Thoracic aorta (tissue), 2 donors: ENCODE measurements around the gene MYOM3. TPM values are rescaled to one million over a fixed set of nuclear protein-coding genes. Genes with fewer than 3 reads are reported as not detected.

Experiments used
- ATAC-seq: fragments of 150-250 bp; one replicate; pipeline ENCODE4 v1.8.0; 2017; ENCODE audit warnings: low read depth; ENCODE audit not compliant: insufficient number of reproducible peaks, low FRiP score
- DNase-seq: peaks from one replicate; pipeline ENCODE4 v3.0.0-alpha.2; 2020; ENCODE audit warnings: low spot score
- H3K27ac ChIP-seq, 2 donors: fragments of 200-600 bp; sonication (generic); 1 replicate in 1 of 2; 2 replicates in 1 of 2; pipeline ENCODE4 v1.5.1; 2016; ENCODE audit warnings: mild to moderate bottlenecking in 2 of 2, moderate library complexity in 2 of 2
- H3K27me3 ChIP-seq: fragments of 200-600 bp; sonication (generic); replicated peaks from 2 replicates; pipeline ENCODE4 v1.6.0; 2016; ENCODE audit warnings: mild to moderate bottlenecking; ENCODE audit not compliant: insufficient read depth
- H3K36me3 ChIP-seq: fragments of 200-600 bp; sonication (generic); one replicate; pipeline ENCODE4 v1.5.1; 2016
- H3K4me1 ChIP-seq, 2 donors: fragments of 200-600 bp; sonication (generic); 1 replicate in 1 of 2; 2 replicates in 1 of 2; pipeline versions ENCODE4 v1.5.1 to v1.6.0; 2016; ENCODE audit warnings: low read depth in 2 of 2, mild to moderate bottlenecking in 1 of 2; ENCODE audit not compliant: control insufficient read depth in 1 of 2
- H3K4me3 ChIP-seq: fragments of 200-600 bp; sonication (generic); 2 replicates; pipeline ENCODE4 v1.5.1; 2016; ENCODE audit warnings: mild to moderate bottlenecking
- H3K9me3 ChIP-seq: fragments of 200-600 bp; sonication (generic); 2 replicates; pipeline ENCODE4 v1.5.1; 2016
- total RNA-seq, 2 donors: library from RNA; depleted of rRNA; stranded (reverse); fragments of >200 nt; gene quantifications; one replicate each; pipeline versions ENCODE4 v1.1.0 to v1.2.3, GENCODE V29; 2016
- TF ChIP-seq, protein P1 (sequence below): fragments of 200-600 bp; sonication (generic); IDR thresholded peaks from one replicate; pipeline ENCODE4 v1.5.1; 2019; ENCODE audit warnings: antibody characterized with exemption

Gene MYOM3
- total RNA-seq, 2 donors from 2014 or later = 1.5 to 1.6 TPM

DNA sequence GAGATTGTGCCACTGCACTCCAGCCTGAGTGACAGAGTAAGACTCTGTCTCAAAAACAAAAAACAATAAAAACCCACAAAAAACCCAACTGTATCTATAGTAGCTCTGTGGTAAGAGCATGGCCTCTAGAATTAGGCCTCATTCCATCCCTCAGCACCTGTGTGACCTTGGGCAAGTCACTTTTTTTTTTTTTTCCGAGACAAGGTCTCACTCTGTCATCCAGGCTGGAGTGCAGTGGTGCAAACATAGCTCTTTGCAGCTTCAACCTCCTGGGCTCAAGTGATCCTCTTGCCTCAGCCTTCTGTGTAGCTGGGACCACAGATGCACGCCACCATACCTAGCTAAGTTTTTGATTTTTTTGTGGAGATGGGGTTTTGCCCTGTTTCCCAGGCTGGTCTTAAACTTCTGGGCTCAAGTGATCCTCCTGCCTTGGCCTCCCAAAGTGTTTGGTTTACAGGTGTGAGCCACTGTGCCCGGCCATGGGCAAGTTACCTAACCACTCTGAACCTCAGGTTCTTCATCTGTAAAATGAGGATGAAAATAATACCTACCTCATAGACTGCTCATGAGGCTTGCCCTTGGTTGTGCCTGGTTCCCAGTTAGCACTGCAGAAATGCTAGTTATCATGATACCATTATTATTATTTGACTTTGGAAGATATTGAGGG, 15.3 kb upstream of the MYOM3 start:
- Histone ChIP-seq H3K9me3 (peaks cover 10% of the 10 kb centered on the region), H3K4me3 (no peak overlapping the region), H3K27ac (no peak overlapping the region), H3K4me1 (peaks cover 0 to 7% of the 10 kb centered on the region in 2 donors), H3K36me3 (no peaks in the 10 kb centered on the region), H3K27me3 (no peaks in the 10 kb centered on the region)
- no peak for DNase-seq
- ATAC-seq = no peak
- TF ChIP-seq, protein P1, sequence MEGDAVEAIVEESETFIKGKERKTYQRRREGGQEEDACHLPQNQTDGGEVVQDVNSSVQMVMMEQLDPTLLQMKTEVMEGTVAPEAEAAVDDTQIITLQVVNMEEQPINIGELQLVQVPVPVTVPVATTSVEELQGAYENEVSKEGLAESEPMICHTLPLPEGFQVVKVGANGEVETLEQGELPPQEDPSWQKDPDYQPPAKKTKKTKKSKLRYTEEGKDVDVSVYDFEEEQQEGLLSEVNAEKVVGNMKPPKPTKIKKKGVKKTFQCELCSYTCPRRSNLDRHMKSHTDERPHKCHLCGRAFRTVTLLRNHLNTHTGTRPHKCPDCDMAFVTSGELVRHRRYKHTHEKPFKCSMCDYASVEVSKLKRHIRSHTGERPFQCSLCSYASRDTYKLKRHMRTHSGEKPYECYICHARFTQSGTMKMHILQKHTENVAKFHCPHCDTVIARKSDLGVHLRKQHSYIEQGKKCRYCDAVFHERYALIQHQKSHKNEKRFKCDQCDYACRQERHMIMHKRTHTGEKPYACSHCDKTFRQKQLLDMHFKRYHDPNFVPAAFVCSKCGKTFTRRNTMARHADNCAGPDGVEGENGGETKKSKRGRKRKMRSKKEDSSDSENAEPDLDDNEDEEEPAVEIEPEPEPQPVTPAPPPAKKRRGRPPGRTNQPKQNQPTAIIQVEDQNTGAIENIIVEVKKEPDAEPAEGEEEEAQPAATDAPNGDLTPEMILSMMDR = no peak

DNA sequence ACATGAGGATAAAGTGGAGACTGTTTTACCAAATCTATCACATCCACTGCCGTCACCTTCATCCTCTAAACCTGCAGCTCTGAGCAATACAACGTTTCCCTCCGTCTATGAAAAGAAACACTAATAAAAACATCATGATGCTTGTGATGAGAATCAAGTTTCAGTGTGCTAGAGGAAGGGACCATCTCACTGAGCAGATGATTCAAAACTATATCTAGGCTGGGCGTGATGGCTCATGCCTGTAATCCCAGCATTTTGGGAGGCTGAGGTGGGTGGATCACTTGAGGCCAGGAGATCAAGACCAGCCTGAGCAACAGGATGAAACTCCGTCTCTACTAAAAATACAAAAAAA, 14.7 kb upstream of the MYOM3 start:
- DNase-seq (no peak), ATAC-seq (no peak)
- Histone ChIP-seq H3K27ac (no peak overlapping the region), H3K4me1 (peaks cover 0 to 7% of the 10 kb centered on the region in 2 donors), H3K4me3 (no peak overlapping the region), H3K36me3 (no peaks in the 10 kb centered on the region), H3K27me3 (no peaks in the 10 kb centered on the region), H3K9me3 (peaks cover 10% of the 10 kb centered on the region)
- TF ChIP-seq, protein P1 = no peak

DNA sequence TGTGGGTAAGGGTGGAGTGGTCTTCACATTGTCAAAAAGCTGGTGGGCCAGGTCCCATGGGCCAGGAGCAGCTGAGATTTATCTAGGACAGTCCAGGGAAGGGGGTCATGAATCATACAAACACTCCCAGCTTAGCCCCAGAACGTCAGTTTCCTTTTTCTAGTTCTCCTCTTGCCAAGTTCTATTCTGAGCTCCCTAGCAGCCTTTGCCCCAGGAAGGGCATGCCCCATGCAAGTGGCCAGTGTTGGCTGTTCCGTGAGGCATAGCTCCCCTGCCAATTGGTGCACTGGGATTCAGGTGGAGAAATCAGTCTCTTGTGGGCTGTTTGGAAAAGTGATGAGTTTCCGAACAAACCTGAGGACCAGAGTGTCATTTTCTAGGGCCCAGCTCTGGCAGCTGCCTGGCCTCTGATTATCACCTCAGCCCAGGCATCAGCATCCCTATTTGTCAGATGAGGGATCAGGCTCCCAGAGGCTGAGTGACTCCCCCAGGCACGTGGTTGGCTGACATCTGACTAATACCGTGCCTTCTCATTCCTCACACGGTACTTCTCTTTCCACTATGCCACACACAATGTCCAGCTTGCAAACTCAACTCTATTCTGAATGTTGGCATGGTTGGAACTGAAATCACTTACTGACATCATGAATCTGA, 14.2 kb upstream of the MYOM3 start:
- Histone ChIP-seq H3K36me3 (no peaks in the 10 kb centered on the region), H3K27me3 (no peaks in the 10 kb centered on the region), H3K4me1 (peaks cover 0 to 7% of the 10 kb centered on the region in 2 donors), H3K9me3 (peaks cover 10% of the 10 kb centered on the region), H3K4me3 (no peak overlapping the region), H3K27ac (no peak overlapping the region)
- DNase-seq (no peak), ATAC-seq (no peak)
- TF ChIP-seq, protein P1 = no peak

DNA sequence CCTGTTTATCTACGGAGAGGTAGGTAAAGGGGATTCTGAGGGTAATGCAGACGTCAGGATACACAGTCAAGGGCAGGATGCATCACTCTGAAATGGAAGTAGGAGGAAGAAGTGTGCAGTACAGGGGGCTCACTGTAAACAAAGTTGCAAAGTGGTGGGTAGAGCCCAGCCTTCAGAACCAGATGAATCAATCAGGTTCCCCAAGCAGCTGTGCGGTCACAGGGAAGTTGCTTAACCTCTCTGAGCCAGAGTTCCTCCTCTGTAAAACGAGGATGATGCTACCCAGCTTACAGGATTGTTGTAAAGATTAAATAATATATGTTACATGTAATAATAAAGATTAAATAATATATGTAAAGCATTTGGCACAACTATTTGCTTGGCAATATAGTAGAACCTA, 13.5 kb upstream of the MYOM3 start:
- peaks cover 5% of the 10 kb centered on the region for H3K9me3 ChIP-seq
- no peak for DNase-seq
- no peak for ATAC-seq
- H3K4me1 ChIP-seq = peaks cover 0 to 9% of the 10 kb centered on the region in 2 donors
- H3K27ac ChIP-seq = no peak overlapping the region
- no peak overlapping the region for H3K4me3 ChIP-seq
- TF ChIP-seq, protein P1 = no peak
- no peaks in the 10 kb centered on the region for H3K27me3 ChIP-seq
- H3K36me3 ChIP-seq = no peaks in the 10 kb centered on the region

DNA sequence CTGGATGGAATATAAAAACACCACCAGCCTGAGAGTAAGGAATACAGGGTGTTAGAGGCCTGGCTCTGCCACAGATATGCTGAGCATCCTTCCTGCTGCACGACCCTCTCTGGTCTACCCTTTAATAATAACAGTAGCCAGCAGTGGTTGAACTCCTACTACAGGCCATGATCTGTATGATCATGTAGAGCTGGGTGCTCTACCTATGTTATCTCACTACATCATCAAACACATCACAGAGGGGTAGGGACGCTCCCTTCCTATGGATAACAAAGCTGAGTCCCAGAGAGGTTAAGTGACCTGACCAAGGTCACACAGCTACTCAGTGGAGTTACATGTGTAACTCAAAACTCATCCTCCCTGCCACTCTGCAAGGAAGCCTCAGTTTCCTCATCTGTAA, 13.0 kb upstream of the MYOM3 start:
- Histone ChIP-seq H3K36me3 (no peaks in the 10 kb centered on the region), H3K9me3 (peaks cover under 1% of the 10 kb centered on the region), H3K4me3 (no peak overlapping the region), H3K4me1 (peaks cover 0 to 14% of the 10 kb centered on the region in 2 donors), H3K27ac (no peak overlapping the region), H3K27me3 (no peaks in the 10 kb centered on the region)
- TF ChIP-seq, protein P1 = no peak
- DNase-seq (no peak), ATAC-seq (no peak)
